HG03045 (cell line): ENCODE data around the gene ZNF362.
"Not testable (repeated sequence)": the region's sequence is repeated elsewhere in the genome, so short reads cannot be mapped to it uniquely, and the experiment has no call there.

Experiments
- ATAC-seq: cut with Tn5 transposase; IDR thresholded peaks from one replicate; pipeline ENCODE4 v1.9.1; 2021; ENCODE audit warnings: mild to moderate bottlenecking, moderate library complexity; ENCODE audit not compliant: unreplicated experiment

ZNF362 gene

GRCh38 chr1:33302325-33302724 lies 46.0 kb downstream of the ZNF362 start:
- ATAC-seq = no peak

GRCh38 chr1:33305016-33305415 lies 48.7 kb downstream of the ZNF362 start:
- no peak for ATAC-seq

GRCh38 chr1:33305816-33306652 lies 49.7 kb downstream of the ZNF362 start:
- ATAC-seq = no peak

- no peak for ATAC-seq
Observed at GRCh38 chr1:33306653-33307493, 50.6 kb downstream of the ZNF362 start.

GRCh38 chr1:33307494-33307864 lies 51.2 kb downstream of the ZNF362 start:
- no peak for ATAC-seq

GRCh38 chr1:33309351-33309750 lies 53.1 kb downstream of the ZNF362 start:
- not testable (repeated sequence) for ATAC-seq

- no peak for ATAC-seq
Observed at GRCh38 chr1:33310702-33311101, 54.4 kb downstream of the ZNF362 start.

- no peak for ATAC-seq
Observed at GRCh38 chr1:33311706-33312412, 55.6 kb downstream of the ZNF362 start.

DNA sequence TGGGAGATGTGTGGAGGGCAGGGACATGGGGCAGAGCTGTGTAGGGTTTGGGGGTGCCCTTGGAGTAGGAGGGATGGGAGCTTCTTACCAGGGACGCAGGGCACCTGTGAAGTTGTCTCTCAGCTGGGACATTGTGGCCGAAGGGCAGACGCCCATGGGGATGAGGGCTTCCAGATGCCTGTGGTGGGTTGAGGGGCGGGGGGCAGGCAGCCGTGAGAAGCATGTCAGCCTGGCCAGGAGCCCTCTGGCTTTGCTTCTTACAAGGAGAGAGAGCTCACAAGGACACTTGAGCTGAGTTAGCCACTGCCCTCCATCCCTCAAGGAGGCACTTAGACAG lies 56.1 kb downstream of the ZNF362 start:
- ATAC-seq = no peak

DNA sequence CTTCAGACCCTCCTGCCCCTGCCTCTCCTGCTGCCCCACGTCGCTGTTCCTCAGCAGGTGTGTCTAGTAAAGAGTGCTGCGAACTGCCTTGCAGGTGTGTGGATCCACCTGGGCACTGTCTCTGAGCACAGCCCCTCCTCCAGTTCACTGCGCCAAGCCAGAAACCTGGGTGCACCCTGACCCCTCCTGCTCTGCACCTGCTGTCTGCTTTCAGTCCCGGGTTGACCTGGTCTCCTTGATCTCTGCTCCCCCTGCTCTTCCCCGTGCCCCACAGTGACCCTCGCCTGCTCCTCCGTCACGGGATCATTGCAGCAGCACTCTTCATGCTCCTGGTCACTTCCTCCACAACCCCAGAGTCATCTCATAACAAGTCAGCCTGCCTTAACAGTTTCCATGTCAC lies 58.1 kb downstream of the ZNF362 start:
- ATAC-seq = no peak

DNA sequence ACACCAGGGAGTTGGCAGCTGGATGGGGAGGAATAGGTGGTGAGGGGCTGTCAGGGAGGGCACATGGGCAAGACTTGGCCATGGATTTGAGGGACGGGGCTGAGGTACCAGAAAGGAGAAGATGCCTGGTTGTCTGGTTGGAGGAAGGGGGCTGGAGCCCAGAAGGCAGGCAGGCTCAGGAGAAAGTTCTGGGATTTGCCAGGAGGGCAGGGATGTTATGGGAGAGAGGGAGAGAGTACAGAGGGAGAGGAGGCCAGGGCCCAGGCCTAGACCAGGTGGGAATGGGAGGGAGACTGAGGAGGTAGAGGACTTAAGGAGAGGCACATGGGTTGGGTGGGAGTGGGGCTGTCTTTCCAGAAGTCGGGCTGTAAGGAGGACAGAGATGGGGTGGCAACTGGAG lies 60.3 kb downstream of the ZNF362 start:
- ATAC-seq = no peak

GRCh38 chr1:33317354-33317753 lies 61.1 kb downstream of the ZNF362 start:
- no peak for ATAC-seq

DNA sequence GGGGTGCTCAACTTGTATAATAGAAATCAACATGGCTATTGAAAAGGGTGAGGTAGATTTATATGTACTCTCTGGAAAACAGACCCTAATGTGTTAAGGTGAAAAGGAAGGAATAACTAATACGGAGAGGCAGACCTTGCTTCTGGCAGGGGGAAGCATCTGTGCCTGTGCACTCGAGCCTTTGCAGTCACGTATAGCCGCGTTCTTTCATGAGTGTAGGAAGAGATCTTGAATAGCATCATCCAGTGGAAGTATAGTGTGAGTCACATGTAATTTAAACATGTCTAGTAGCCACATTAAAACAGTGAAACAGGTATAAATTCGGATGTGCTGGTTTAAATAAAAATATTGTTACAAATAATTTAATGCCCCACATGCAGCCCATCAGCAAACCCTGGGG lies 61.7 kb downstream of the ZNF362 start:
- ATAC-seq = no peak

GRCh38 chr1:33319186-33319948 lies 63.1 kb downstream of the ZNF362 start:
- no peak for ATAC-seq

- ATAC-seq = no peak
Observed at GRCh38 chr1:33319949-33320618, 63.8 kb downstream of the ZNF362 start.

DNA sequence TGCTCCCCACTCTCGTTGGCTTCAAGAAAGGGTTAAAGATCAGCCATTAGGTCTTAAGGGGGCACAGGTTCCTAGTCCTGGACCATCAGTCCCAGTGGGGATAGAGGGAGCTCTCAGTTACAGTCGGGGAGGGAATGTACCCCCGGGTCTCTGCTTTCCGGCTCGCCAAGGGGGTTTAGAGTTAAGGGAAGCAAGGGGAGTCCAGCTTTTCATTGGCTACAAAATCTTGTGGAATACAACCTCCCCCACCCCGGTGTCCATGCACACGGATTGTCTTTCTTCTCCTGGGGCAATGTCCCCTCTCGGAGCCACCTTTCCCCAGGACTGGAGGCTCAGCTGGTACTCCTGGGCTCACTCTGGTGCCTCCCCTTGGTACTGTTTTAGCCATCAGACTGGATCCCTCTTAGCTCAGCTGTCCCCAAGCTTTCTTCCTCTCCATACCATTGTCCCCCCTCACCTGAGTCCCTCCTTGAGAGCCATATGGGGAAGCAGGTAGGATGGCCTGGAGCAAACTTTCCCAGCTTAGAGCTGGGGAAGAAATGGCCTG lies 64.4 kb downstream of the ZNF362 start, which contains the start of gene A3GALT2:
TSS of gene A3GALT2 (minus strand) at position 480 of the 547 bp plus-strand sequence. CDS start at position 480, 0 bp downstream.
- no peak for ATAC-seq

DNA sequence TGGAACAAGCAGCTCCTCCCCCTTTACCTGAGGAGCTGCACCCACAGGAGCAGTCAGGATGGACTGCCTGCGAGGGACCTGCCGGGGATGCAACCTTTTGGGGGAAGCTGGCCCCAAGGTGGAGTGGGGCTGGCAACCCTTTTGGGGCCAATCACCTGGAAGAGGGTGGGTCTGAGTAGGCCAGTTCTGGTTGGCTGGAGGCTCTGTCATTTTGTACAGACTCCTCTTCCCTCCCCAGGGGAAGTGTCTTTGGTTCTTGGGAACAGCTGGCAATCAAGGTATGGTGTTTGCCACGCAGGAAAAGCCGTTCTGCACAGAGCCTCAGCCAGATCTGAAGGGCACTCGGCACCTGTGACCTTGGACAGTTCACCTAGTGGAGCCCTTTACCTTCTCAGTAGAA lies 64.9 kb downstream of the ZNF362 start:
- no peak for ATAC-seq

- ATAC-seq = no peak
Observed at GRCh38 chr1:33322109-33322508, 65.8 kb downstream of the ZNF362 start.

DNA sequence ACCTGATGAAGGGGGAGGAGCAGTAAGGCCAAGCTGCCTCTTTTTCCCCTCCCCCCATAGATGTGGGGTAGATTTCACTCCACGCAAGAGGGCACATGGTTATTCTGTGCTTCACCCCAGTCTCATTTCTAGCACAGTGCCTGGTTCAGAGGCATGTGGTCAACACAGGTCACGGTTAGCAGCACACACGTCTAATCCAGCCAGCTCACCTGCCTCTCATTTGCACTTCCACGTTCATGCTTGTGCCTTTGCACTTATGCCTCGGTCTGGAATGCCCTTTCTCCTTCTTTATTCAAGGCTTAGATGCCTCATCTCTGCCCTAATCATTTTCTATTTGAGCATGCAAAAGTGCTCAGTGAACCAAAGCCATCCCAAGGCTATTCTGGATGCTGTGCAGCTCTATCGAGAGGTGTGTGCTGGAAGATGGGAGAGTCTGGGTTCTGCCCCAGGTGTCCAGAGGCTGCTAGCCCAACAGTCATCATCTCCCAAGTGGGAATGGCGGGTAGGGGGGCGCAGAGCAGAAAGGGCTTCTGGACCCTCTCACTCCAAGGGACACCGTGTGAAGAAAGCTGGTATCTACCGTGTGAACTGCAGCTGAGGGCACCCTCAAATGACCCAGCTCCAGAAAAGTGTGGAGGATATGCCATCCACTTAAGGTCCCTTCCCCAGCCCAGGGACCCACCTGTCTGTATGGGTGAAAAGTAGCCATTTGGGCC lies 66.7 kb downstream of the ZNF362 start:
- ATAC-seq = no peak
